A673 (cell line): ENCODE results near the gene PLCL1. TPM values are rescaled to one million over a fixed set of nuclear protein-coding genes. Genes with fewer than 3 reads are reported as not detected.

Experiments used
- BruUV-seq: library from RNA; stranded (reverse); fragments of 400-500 nt; replicated peaks from 2 replicates; lab custom pipeline; 2021; lab: Mats Ljungman, UMichigan
- CTCF ChIA-PET: fragments of 300-600 bp; sonication (Branson Sonifier 250); formaldehyde crosslinking; loops from one replicate; lab custom pipeline; 2022; ENCODE audit warnings: antibody characterized with exemption; lab: Charles Lee
- POLR2A ChIA-PET: fragments of 300-600 bp; sonication (Branson Sonifier 250); formaldehyde crosslinking; loops from one replicate; lab custom pipeline; 2022; ENCODE audit warnings: antibody characterized with exemption; ENCODE audit not compliant: low non-redundant PET; lab: Charles Lee
- DNase-seq: peaks from one replicate; pipeline ENCODE4 v3.0.0-alpha.2; 2015; ENCODE audit warnings: low spot score
- H3K27ac ChIP-seq: fragments of 200-600 bp; sonication (generic); 2 replicates; pipeline ENCODE4 v1.5.1; 2016; ENCODE audit warnings: mixed run types, low read depth, mild to moderate bottlenecking, mixed read lengths, antibody characterized with exemption, low read length; ENCODE audit not compliant: poor library complexity, severe bottlenecking
- H3K27me3 ChIP-seq: fragments of 200-600 bp; sonication (generic); replicated peaks from 2 replicates; pipeline ENCODE4 v1.6.1; 2017; ENCODE audit warnings: mixed run types, low read depth, mild to moderate bottlenecking, mixed read lengths, antibody characterized with exemption, low read length; ENCODE audit not compliant: insufficient read depth, poor library complexity
- H3K36me3 ChIP-seq: fragments of 200-600 bp; sonication (generic); 2 replicates; pipeline ENCODE4 v1.6.1; 2016; ENCODE audit warnings: mixed run types, mild to moderate bottlenecking, mixed read lengths, antibody characterized with exemption, low read length; ENCODE audit not compliant: insufficient read depth, poor library complexity, severe bottlenecking
- H3K4me1 ChIP-seq: fragments of 200-600 bp; sonication (generic); 2 replicates; pipeline ENCODE4 v1.6.1; 2017; ENCODE audit warnings: mixed run types, mild to moderate bottlenecking, mixed read lengths, antibody characterized with exemption, low read length; ENCODE audit not compliant: insufficient read depth, poor library complexity, severe bottlenecking
- H3K4me3 ChIP-seq: fragments of 200-600 bp; sonication (generic); 2 replicates; pipeline ENCODE4 v1.5.1; 2016; ENCODE audit warnings: low read depth, mixed run types, mild to moderate bottlenecking, mixed read lengths, low read length; ENCODE audit not compliant: poor library complexity, severe bottlenecking
- H3K9me3 ChIP-seq: fragments of 200-600 bp; sonication (generic); 2 replicates; pipeline ENCODE4 v1.6.1; 2016; ENCODE audit warnings: mixed run types, low read depth, mild to moderate bottlenecking, mixed read lengths, antibody characterized with exemption, low read length; ENCODE audit not compliant: poor library complexity, severe bottlenecking
- CTCF ChIP-seq: fragments of 300-800, 200-600 bp; sonication (generic); conservative IDR thresholded peaks from 2 replicates; pipeline ENCODE4 v1.5.1; 2017; ENCODE audit warnings: low read depth, mild to moderate bottlenecking, antibody characterized with exemption, low read length, moderate library complexity, mixed read lengths
- EZH2 ChIP-seq: fragments of 200-600 bp; sonication (generic); IDR thresholded peaks from 2 replicates; pipeline ENCODE4 v1.6.1; 2017; ENCODE audit warnings: borderline replicate concordance, low read depth, mild to moderate bottlenecking, mixed read lengths, antibody characterized with exemption, low read length; ENCODE audit not compliant: poor library complexity, severe bottlenecking
- intact Hi-C: fragments of 100-400 bp; cut with micrococcal nuclease; formaldehyde crosslinking; loops from one replicate; pipeline ENCODE4 v1.10.0; 2022; ENCODE audit not compliant: unreplicated experiment
- total RNA-seq: library from RNA; stranded (reverse); gene quantifications from 2 replicates; pipeline ENCODE4 v1.2.3, GENCODE V29; 2021

PLCL1 gene
- total RNA-seq, 1 experiment from 2014 or later: not detected

GRCh38 chr2:198096002-198096401, 291.6 kb downstream of the PLCL1 start:
- no TSS peak for BruUV-seq
- POLR2A ChIA-PET: no interaction called here
- no peak overlapping the region for H3K4me3 ChIP-seq
- H3K4me1 ChIP-seq: no peaks in the 10 kb centered on the region
- no peaks in the 10 kb centered on the region for H3K9me3 ChIP-seq
- no peak for TF ChIP-seq CTCF
- H3K27ac ChIP-seq: no peak overlapping the region
- intact Hi-C loops: no loop called here
- no peak for DNase-seq
- no peaks in the 10 kb centered on the region for H3K36me3 ChIP-seq
- CTCF ChIA-PET: no interaction called here
- peaks cover 7% of the 10 kb centered on the region for H3K27me3 ChIP-seq

- no peak overlapping the region for H3K27ac ChIP-seq
- H3K27me3 ChIP-seq: peaks cover 7% of the 10 kb centered on the region
- no TSS peak for BruUV-seq
- no peaks in the 10 kb centered on the region for H3K9me3 ChIP-seq
- no peaks in the 10 kb centered on the region for H3K4me1 ChIP-seq
- no peak overlapping the region for H3K4me3 ChIP-seq
- no peaks in the 10 kb centered on the region for H3K36me3 ChIP-seq
- no peak for DNase-seq
- TF ChIP-seq CTCF (no peak), EZH2 (no peak)
- intact Hi-C loops: no loop called here
- CTCF ChIA-PET: no interaction called here
- POLR2A ChIA-PET: no interaction called here
These were observed 292.6 kb downstream of the PLCL1 start for GRCh38 chr2:198096965-198097364.

GRCh38 chr2:198097630-198098029, 293.2 kb downstream of the PLCL1 start:
- H3K27me3 ChIP-seq: peaks cover 7% of the 10 kb centered on the region
- no peaks in the 10 kb centered on the region for H3K9me3 ChIP-seq
- H3K27ac ChIP-seq: no peak overlapping the region
- H3K4me1 ChIP-seq: no peaks in the 10 kb centered on the region
- ChIA-PET CTCF (no interaction called here), POLR2A (no interaction called here)
- no peaks in the 10 kb centered on the region for H3K36me3 ChIP-seq
- intact Hi-C loops: no loop called here
- H3K4me3 ChIP-seq: no peak overlapping the region
- no TSS peak for BruUV-seq
- no peak for DNase-seq
- TF ChIP-seq EZH2: no peak
- TF ChIP-seq CTCF: no peak
